CD4-positive, alpha-beta T cell treated with Interferon gamma for 1 hour (primary cell): ENCODE data around the gene VKORC1L1.
"Not testable (repeated sequence)": the region's sequence is repeated elsewhere in the genome, so short reads cannot be mapped to it uniquely, and the experiment has no call there.

Experiments used
- DNase-seq: peaks from one replicate; pipeline ENCODE4 v3.0.0-alpha.2; 2020

The VKORC1L1 gene

DNA sequence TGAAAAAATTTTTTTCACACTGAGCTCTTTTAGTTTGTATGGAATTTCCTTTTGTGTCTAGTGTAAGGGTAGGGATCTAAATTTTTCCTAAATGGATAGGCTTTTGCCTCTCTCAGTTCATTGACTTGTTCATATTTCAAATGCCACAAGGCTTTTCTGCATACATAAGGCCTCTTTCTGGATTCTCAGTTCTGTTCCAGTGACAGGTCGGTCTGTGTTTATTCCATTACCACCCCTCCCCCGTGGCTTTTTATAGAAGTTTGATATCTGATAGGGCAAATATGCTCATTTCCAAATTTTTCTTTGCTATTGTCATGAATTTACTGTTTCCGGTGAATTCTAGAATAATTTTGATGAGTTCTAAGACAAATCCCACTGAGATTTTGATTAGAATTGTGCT lies 12.7 kb downstream of the VKORC1L1 start:
- not testable (repeated sequence) for DNase-seq

DNA sequence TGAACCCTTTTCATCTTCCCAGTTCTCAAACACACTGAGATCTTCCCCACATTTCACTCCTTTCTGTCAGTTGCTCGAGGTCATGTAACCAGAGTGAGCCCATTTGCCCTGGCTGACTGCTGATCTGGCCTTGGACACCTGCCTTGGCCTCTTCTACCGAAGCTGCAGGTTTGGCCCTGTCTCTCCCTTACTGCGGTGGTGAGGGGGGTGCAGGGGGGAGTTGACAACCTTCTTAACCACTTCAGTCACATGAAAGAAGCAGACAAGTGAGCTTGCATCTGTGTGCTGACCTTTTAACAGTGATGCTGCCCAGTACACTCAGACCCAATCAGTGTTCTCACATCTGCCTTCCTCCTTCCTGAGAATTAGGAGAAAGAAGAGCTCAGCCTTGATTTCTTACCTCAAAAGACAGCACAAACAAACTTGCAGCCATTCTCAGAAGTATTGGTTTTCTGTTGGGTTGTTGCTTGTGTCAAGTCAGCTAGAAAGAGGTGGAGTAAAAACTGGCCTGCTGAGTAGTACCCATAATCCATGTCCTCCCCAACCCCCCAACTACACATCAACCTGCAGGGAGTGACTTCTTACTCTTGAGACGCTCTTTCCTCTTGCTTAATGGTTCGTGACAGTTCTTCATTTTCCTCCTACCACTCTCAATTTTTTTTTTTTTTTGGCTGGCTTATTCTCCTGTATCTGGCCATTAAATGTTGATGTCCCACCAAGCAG lies 15.7 kb downstream of the VKORC1L1 start:
- not testable (repeated sequence) for DNase-seq

DNA sequence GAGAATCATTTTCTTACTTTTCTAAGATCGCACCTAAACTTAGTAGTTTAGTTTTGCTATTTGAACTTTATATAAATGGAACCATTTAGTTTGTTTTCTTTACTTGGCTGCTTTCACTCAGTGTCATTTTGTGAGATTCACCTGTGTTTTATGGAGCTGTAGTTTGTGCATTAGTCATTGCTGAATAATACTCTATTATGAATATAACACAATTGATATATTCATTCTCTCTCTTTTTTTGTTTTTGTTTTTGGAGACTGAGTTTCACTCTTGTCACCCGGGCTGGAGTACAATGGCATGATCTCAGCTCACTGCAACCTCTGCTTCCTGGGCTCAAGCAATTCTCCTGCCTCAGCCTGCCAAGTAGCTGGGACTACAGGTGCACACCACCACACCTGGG lies 16.8 kb downstream of the VKORC1L1 start:
- not testable (repeated sequence) for DNase-seq

DNA sequence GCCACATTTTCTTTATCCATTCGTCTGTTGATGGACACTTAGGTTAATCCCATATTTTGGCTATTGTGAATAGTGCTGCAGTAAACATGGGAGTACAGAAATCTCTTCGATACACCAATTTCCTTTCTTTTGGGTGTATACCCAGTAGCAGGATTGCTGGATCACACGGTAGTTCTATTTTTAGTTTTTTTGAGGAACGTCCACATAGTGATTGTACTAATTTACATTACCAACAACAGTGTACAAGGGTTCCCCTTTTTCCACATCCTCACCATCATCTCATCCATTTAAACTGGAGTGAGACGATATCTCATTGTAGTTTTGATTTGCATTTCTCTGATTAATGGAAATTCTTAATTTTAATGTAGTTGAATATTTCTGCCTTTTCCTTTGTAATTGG lies 19.3 kb downstream of the VKORC1L1 start:
- no peak for DNase-seq

DNA sequence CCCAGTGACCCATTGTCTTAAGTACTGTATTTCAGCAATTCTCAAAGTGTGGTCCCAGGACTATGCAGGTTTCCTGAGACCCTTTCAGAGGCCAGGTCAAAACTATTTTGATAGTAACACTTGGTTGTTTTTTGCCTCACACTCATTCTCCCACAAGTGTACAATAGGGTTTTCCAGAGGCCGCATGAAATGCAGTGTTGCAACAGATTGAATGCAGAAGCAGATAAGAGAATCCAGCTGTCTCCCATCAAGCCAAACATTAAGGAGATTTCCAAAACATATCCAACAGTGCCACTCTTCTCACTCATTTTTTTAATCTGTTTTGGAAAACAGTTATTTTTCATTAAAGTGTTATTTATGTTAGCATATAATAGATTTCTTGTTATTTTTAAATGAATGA lies 20.0 kb downstream of the VKORC1L1 start:
- DNase-seq, result no peak

DNA sequence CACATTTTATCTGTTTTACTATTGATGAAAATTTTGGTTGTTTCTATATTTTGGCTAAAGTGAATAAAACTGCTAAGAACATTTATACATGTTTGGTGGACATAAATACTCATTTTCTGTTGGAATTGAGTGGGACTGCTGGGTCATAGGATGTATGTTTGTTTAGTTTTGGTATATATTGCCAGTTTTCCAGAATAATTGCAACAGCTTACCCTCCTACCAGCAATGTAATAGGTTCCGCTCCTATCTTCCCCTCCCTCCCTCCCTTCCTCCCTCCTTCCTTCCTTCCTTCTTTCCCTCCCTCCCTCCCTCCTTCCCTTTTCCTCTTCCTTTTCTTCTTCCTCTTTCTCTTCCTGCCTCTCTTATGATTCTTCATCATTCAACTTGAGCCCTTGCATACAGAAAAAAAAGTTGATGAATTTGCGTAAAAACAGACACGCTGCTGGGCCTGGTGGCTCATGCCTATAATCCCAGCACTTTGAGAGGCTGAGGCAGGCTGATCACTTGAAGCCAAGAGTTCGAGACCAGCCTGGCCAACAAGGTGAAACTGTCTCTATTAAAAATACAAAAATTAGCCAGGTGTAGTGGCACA lies 23.5 kb downstream of the VKORC1L1 start:
- DNase-seq, result no peak

DNA sequence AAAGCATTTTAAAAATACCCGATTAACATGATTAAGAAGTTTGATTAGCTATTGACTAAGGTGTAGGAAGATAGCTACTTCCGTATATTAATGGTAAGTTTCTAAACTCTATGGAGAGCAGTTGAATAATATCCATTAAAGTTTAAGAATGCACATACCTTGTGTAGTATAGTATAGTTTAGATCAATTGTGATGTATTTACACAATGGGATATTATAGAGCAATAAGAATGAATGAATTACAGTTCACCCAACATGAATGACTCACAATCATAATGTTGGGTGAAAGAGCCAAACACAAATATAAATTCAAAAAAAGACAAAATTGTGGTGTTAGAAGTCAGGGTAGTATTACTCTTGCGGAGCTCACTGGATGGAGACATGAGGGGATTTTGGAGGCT lies 24.4 kb downstream of the VKORC1L1 start:
- DNase-seq, result not testable (repeated sequence)

DNA sequence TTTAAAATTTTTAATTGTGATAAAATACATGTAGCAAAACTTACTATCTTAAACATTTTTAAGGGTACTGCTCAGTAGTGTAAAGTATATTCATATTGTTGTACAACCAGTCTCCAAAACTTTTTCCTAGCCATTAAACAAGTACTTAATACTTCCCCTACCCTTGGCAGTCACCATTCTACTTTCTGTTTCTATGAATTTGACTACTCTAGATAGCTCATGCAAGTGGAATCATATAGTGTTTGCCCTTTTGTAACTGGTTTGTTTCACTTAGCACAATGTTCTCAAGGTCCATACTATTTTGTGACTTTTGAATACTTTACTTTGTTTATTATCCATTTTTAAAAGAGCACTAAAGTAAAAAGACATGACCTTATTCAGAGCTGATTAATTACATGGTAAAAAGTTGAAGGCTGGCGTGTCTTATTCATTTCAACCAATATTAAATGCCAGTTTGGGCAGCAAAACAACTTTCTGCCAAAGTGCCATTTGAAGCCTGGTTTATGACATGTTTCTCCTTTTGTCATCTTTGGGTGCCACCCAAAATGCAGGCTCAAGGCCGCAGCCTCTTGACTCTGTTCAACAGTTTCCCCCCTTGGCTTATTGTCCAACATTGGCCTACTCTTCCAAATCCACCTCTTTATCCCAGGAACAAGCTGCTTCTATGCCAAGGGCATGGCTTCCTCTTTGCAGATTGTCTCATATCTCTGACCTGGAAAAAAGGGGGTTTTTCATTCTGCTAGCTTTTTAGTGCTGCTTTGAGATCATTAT lies 26.0 kb downstream of the VKORC1L1 start:
- not testable (repeated sequence) for DNase-seq

DNA sequence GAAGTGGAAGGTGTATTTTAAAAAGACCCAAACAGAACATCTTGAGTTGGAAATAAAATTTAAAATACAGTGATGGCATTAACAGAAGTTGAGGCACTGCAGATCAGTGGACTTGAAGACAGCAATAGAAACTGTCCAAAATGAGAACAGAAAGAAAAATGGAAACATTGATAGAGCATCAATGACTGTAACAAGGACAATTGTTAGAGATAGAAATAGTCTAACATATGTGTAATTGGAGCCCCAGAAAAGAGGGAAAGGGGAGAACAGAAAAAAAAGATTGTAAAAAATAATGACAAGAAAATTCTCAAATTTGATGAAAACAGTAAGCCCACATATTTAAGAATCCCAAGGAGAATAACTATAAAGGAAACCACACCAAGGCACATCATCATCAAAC lies 29.4 kb downstream of the VKORC1L1 start:
- no peak for DNase-seq

DNA sequence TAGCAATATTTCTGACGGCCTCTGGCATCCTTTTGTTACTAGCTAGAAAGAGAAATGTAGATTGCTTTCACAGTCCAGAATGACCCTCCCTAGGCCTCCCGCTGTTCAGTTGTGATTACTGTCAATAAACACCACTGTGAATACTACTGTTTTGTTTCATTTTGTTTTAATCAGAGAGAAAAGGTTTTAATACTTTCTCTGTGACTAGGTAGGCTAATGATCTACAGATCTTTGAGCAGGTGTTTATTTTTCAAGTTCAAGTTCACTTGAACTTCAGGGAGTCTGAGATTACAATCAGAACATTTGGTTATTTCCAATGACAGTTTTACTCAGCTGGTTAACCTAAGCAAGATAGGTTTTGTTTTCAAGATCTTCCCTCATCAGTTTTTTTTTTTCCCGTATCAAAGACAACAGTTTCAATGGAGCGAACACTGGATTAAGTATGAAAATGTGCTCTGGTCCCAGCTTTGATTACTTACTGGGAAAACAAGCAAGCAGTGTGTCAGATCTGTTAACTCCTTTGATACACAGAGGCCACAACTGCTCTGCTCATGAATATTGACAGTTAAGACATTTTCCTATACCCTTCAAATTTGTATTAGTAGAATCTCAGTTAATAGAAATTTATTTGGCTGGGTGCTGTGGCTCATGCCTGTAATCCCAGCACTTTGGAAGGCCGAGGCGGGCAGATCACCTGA lies 34.8 kb downstream of the VKORC1L1 start:
- DNase-seq, result no peak

DNA sequence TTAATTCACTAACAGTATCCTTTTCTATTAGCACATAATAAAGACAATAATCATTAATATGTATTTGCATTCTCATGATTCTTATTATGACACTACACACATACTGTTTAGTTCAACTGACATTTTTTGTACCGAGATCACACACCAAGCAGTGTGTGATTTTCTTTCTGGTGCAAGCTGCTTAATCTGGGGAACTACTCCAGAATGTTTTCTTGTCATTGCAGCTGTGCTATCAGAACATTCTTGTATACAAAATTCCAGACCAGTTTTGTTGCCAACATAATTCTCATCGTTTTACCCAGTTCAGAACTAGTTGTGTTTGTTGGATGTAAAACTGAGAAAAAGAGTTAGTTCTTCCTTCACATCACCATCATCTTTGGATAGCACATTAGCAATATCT lies 37.4 kb downstream of the VKORC1L1 start:
- DNase-seq, result no peak

DNA sequence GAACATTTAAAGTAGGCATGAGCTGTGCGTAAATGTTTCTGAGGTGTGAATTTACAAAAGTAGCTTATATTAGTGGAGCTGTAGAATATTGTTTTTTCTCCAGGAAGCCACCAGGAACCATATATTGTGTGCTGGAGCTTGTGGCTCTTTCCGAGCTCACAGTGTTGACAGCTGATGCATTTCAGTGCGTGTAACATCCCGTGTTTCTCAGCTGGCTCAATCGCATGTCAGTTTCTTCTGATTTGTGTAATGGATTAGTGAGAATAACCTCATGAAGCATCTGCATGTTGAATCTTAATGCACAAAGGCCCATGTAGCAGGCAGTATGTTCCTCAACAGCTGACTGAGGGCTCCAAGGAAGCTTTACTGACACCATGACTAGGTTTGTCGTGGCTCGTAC lies 39.4 kb downstream of the VKORC1L1 start:
- no peak for DNase-seq

DNA sequence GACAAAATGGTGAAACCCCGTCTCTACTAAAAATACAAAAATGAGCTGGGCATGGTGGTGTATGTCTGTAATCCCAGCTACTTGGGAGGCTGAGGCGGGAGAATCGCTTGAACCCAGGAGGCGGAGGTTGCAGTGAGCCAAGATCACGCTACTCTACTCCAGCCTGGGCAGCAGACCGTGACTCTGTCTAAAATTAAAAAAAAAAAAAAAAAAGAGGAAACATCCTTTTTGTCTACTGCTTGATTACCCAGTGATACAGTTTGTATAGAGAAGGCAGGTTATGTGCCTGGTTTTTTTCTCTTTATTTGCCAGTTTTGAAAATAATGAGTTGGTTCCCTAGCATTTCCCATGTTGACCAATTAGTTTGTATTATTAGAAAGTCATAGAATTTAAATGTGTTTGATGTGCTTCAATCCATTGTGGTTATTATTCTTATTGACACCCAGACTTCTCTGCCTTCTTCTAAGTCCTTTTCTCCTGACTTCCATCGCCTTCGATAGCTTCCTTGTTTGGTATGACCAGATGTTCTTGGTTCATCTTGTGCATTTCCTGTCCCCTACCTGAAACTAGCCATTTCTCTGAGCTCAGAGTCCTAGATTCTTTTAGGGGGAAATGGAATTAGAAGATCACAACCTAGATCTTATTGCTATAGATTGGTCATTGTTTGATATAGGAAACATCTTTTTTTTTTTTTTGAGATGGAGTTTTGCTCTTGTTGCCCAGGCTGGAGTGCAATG lies 43.2 kb downstream of the VKORC1L1 start:
- DNase-seq, result no peak

DNA sequence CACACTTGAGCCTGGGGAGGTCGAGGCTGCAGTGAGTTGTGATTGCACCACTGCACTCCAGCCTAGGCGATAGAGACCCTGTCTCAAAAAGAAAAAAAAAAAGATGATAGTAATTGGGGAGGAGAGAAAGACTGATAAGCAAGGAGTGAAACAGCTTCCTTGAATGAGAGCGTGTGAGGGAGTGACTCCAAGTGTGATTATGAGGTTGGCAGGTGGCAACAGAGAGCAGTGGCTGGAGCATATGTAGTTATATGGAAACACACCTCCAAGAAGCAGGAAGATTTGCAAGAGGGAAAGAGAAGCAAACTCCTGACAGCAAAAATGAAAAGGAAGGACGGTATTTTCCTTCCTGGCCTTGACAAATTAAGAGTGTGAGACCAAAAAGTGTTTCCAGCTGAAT lies 50.4 kb downstream of the VKORC1L1 start:
- no peak for DNase-seq

DNA sequence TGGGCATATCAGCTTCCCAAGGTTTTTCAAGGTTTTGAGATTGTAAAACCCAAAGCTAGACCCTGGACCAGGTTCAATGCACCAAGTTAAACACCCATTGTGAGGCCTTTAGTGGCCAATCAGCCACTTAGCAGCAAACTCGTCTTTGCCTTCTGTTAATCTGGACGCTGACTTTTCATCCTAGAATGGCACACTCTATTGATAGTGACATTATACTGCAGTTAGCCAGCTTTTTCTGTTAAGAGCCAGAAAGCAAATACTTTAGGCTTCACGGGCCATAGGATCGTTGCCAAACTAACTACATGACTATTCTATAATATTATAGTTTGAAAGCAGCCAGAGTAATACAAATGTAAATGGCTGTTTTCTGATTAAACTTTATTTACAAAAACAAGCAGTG lies 51.3 kb downstream of the VKORC1L1 start:
- no peak for DNase-seq

DNA sequence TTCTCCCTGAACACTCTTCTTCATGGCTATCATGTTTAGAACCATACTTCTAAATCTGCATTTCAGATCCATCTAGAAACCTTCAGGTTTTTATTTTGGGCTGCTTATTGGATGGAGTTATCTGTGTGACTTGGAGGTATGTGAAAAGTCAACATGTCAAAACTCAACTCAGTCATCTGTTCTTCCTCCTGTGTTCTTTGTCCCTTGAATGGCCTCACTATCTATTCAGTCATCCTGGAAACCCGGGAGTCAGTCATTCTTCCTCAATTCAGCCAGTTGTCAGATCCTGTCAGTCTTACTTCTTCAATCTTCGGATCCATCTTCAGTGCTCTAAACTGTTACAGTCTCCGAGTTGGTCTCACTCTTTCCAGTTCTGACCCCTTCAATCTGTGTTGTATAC lies 52.2 kb downstream of the VKORC1L1 start:
- no peak for DNase-seq

DNA sequence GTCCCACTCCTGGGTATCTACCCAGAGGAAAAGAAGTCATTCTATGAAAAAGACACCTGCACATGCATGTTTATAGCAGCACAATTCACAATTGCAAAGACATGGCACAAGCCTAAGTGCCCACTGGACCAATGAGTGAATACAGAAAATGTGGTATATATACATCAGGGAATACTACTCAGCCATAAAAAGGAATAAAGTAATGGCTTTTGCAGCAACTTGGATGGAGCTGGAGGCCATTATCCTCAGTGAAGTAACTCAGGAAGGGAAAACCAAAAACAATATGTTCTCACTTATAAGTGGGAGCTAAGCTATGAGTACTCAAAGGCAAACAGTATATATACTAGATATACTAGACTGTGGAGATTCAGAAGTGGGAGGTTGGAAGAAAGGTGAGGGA lies 53.7 kb downstream of the VKORC1L1 start:
- DNase-seq, result no peak

DNA sequence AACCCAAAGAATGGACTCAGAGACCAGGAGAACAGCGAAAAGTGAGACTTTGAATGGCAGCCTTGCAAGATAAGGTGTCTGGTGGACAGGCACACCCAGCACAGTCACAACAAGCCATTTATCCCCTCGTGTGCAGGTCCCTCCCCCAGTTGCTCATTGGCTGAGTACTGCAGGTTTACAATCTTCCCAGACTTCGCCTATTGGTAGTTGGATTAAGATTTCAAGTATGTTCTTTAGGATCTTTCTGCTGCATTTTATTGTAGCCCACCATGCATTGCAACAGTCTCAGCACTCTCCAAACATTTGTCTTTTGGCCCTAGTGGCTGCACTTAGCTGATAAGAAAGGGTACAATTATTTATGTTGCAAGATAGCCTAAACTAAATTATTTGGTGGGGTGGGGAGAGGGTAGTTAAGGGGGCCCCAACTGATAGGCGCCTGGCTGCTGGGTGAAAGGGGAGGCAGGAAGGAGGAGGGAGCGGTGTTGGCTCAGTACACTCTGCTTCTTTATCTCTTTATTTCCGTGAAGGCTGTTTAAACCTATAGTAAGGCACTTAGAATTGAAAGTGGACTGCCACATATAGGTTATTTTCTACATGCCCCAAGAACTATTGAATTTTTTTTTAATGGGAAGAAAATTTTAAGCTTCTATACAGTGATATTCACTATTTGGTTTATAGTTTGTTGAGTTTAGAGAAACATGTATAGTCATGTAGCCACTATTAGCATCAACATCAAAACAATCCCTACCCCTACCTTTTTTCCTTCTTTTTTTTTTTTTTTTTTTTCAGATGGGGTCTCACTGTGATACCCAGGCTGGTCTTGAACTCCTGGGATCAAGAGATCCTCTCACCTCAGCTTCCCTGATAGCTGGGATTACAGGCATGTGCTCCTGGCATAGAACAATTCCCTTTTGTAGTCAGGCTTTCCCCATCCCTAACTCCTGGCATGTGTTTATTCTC lies 54.9 kb downstream of the VKORC1L1 start:
- no peak for DNase-seq

DNA sequence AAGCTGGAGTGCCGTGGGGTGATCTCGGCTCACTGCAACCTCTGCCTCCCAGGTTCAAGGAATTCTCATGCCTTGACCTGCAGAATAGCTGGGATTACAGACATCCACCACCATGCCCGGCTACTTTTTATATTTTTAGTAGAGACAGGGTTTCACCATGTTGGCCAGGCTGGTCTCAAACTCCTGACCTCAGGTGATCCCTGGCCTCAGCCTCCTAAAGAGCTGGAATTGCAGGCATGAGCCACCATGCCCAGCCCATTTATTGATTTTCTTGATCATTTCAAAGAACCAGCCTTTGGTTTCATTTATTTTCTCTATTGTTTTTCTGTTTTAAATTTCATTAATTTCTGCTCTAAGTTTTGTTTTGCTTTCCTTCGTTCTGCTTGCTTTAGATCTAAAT lies 58.8 kb downstream of the VKORC1L1 start:
- no peak for DNase-seq

DNA sequence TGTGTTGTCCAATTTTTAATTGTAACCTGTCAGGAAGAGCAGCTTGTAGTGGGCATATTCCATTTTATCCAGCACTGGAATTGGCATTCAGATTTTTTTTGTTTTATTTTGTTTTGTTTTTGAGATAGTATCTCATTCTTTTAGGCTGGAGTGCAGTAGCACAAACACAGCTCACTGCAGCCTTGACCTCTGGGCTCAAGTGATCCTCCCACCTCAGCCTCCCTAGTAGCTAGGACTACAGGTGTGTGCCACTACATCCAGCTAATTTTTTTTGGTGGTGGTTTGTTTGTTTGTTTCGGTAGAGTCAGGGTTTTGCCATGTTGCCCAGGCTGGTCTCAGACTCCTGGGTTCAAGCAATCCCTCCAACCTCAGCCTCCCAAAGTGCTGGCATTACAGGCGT lies 64.4 kb downstream of the VKORC1L1 start:
- DNase-seq, result no peak

DNA sequence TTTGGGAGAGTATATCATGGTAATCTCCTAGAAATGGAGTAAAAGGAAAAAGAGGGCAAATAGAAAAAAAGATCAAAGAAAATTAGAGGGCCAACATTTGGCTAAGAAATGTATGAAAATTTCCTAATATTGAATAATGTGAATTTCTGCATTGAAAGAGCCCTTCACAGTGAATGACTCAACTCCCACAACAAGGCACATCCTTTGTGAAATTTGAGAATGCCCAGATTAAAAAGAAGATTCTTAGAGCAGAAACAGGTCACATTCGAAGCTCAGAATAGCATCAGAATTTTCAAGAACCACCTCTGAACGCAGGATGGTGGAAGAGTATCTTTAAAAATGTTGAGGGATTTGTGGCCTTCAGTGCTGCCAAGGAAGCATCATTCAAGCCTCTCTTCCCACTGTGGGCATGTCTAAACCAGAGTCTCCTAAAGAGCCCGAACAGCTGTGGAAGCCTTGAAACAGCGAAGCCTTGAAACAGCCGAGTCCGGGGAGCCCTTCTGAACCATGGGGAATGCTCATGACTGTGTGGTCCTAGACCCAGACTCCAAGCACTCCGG lies 65.5 kb downstream of the VKORC1L1 start:
- DNase-seq, result no peak
